ENCODE data around the gene MACROD2.

- TF ChIP-seq RAD21 (IDR thresholded peaks at IDR 0.05) (no peak), CTCF (IDR thresholded peaks at IDR 0.05; ENCODE audit: low read depth, low read length, missing input control) (no peak), HNF4A (conservative IDR thresholded peaks at IDR 0.05) (no peak), RXRA (IDR thresholded peaks at IDR 0.05) (no peak), GABPA (IDR thresholded peaks at IDR 0.05 in 1 of 2, conservative IDR thresholded peaks at IDR 0.05 in 1 of 2) (no peak), MAX (IDR thresholded peaks at IDR 0.05) (no peak), REST (IDR thresholded peaks at IDR 0.05) (no peak), FOXA1 (IDR thresholded peaks at IDR 0.05) (no peak), TAF1 (conservative IDR thresholded peaks at IDR 0.05) (no peak), SP1 (IDR thresholded peaks at IDR 0.05) (no peak), JUND (IDR thresholded peaks at IDR 0.05) (no peak), EGR1 (IDR thresholded peaks at IDR 0.05; ENCODE audit: low read depth in 2 of 2) (no peak), YY1 (IDR thresholded peaks at IDR 0.05) (no peak), ZBTB33 (IDR thresholded peaks at IDR 0.05) (no peak)
These were observed 1043.9 kb downstream of the MACROD2 start for GRCh38 chr20:15039088-15039752.

Measured in liver (tissue), 3 donors.